Urothelium cell line (cell line): Measurements from ENCODE around the gene BCKDHB.

ENCODE experiments used
- DNase-seq: peaks from one replicate; pipeline ENCODE4 v3.0.0; 2011; ENCODE audit warnings: low spot score, mixed read lengths
- FAIRE-seq: peaks from 2 replicates; lab custom pipeline; 2011; peaks lifted over from hg19 to GRCh38; lab: Jason Lieb, UNC

Gene BCKDHB

GRCh38 chr6:80364149-80364548 lies 257.7 kb downstream of the BCKDHB start:
- FAIRE-seq: no peak
- no peak for DNase-seq

GRCh38 chr6:80366051-80366450 lies 259.6 kb downstream of the BCKDHB start:
- DNase-seq (no peak), FAIRE-seq (no peak)

- DNase-seq: no peak
- FAIRE-seq: no peak
These were observed 260.2 kb downstream of the BCKDHB start for GRCh38 chr6:80366714-80367113.

GRCh38 chr6:80376411-80376810 lies 269.9 kb downstream of the BCKDHB start:
- FAIRE-seq: no peak
- no peak for DNase-seq

GRCh38 chr6:80380566-80380965 lies 274.1 kb downstream of the BCKDHB start:
- DNase-seq: no peak
- no peak for FAIRE-seq

GRCh38 chr6:80382811-80383210 lies 276.3 kb downstream of the BCKDHB start:
- no peak for FAIRE-seq
- no peak for DNase-seq

GRCh38 chr6:80388507-80388906 lies 282.0 kb downstream of the BCKDHB start:
- no peak for DNase-seq
- no peak for FAIRE-seq
